ENCODE measurements around the gene PTPRA. TPM values are rescaled to one million over a fixed set of nuclear protein-coding genes. Genes with fewer than 3 reads are reported as not detected.
"Not testable (repeated sequence)": the region's sequence is repeated elsewhere in the genome, so short reads cannot be mapped to it uniquely, and the experiment has no call there.

Gene PTPRA
- total RNA-seq, 1 experiment from 2014 or later: 58.4 TPM

DNA sequence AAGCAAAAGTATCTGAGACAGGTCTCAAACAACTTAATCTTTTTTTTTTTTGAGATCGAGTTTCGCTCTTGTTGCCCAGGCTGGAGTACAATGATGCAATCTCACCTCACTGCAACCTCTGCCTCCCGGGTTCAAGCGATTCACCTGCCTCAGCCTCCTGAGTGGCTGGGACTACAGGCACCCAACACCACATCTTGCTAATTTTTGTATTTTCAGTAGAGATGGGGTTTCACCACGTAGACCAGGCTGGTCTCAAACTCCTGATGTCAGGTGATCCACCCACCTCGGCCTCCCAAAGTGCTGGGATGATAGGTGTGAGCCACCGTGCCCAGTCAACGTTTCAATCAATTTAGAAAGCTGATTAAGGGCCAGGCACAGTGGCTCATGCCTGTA, 200.0 kb downstream of the PTPRA start:
- H3K27me3 ChIP-seq (ENCODE audit: low read length); H3K4me3 ChIP-seq (ENCODE audit: low read length); H3K27ac ChIP-seq (ENCODE audit: low read length); H2AFZ ChIP-seq (ENCODE audit: low read length); DNase-seq; H3K4me1 ChIP-seq (ENCODE audit: low read length); H3K79me2 ChIP-seq (ENCODE audit: low read length); H3K4me2 ChIP-seq (ENCODE audit: low read depth, low read length, poor library complexity, severe bottlenecking); H4K20me1 ChIP-seq (ENCODE audit: insufficient read depth, low read depth, low read length); H3K9ac ChIP-seq (ENCODE audit: low read length); H3K36me3 ChIP-seq (ENCODE audit: insufficient read depth, low read length); H3K9me3 ChIP-seq (ENCODE audit: low read length); H3K9me2 ChIP-seq (replicated peaks; ENCODE audit: insufficient read depth, low read length): not testable (repeated sequence)

DNA sequence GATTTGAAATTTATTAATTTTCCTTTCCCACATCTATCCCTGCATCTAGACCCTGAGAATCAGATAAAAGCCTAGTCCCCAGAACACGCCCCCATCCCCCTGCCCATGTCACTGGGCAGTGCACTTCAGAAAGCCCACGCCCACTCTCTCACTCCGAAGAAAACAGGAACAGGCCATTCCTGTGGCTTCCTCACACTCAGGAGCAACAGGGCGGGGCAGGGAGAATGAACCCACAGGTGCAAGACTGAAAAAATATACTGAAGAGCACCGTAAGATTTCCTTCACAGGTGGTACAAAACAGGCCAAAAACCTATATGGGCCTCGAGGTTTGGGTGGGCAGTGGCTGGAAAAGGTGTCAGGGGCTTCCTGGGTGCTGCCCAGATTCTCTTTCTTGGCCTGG, 201.5 kb downstream of the PTPRA start:
- no peaks in the 10 kb centered on the region for H3K27me3 ChIP-seq (ENCODE audit: low read length)
- no peaks in the 10 kb centered on the region for H3K9me3 ChIP-seq (ENCODE audit: low read length)
- no peak overlapping the region for H3K4me3 ChIP-seq (ENCODE audit: low read length)
- no peak overlapping the region for H3K9ac ChIP-seq (ENCODE audit: low read length)
- H3K4me2 ChIP-seq (ENCODE audit: low read depth, low read length, poor library complexity, severe bottlenecking): no peak overlapping the region
- no peaks in the 10 kb centered on the region for H3K36me3 ChIP-seq (ENCODE audit: insufficient read depth, low read length)
- no peak for DNase-seq
- H3K79me2 ChIP-seq (ENCODE audit: low read length): no peaks in the 10 kb centered on the region
- H3K9me2 ChIP-seq (replicated peaks; ENCODE audit: insufficient read depth, low read length): no peaks in the 10 kb centered on the region
- no peaks in the 10 kb centered on the region for H4K20me1 ChIP-seq (ENCODE audit: insufficient read depth, low read depth, low read length)
- H2AFZ ChIP-seq (ENCODE audit: low read length): no peak overlapping the region
- no peaks in the 10 kb centered on the region for H3K4me1 ChIP-seq (ENCODE audit: low read length)
- H3K27ac ChIP-seq (ENCODE audit: low read length): no peak overlapping the region

DNA sequence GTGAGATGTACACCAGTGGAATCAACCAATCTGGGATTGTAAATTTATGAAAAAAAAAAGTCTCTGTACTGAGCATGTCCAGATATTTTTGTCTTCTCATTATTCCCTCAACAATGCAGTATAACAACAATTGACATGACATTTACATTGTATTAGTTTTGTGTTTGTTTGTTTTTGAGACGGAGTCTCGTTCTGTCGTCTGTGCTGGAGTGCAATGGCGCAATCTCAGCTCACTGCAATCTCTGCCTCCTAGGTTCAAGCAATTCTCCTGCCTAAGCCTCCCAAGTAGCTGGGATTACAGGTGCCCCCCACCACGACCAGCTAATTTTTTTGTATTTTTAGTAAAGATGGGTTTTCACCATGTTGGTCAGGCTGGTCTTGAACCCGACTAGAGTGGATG, 202.0 kb downstream of the PTPRA start:
- not testable (repeated sequence) for H3K27ac ChIP-seq (ENCODE audit: low read length); H3K4me2 ChIP-seq (ENCODE audit: low read depth, low read length, poor library complexity, severe bottlenecking); H3K9me3 ChIP-seq (ENCODE audit: low read length); H4K20me1 ChIP-seq (ENCODE audit: insufficient read depth, low read depth, low read length); H3K4me3 ChIP-seq (ENCODE audit: low read length); DNase-seq; H3K79me2 ChIP-seq (ENCODE audit: low read length); H3K27me3 ChIP-seq (ENCODE audit: low read length); H3K36me3 ChIP-seq (ENCODE audit: insufficient read depth, low read length); H2AFZ ChIP-seq (ENCODE audit: low read length); H3K9ac ChIP-seq (ENCODE audit: low read length); H3K4me1 ChIP-seq (ENCODE audit: low read length); H3K9me2 ChIP-seq (replicated peaks; ENCODE audit: insufficient read depth, low read length)

DNA sequence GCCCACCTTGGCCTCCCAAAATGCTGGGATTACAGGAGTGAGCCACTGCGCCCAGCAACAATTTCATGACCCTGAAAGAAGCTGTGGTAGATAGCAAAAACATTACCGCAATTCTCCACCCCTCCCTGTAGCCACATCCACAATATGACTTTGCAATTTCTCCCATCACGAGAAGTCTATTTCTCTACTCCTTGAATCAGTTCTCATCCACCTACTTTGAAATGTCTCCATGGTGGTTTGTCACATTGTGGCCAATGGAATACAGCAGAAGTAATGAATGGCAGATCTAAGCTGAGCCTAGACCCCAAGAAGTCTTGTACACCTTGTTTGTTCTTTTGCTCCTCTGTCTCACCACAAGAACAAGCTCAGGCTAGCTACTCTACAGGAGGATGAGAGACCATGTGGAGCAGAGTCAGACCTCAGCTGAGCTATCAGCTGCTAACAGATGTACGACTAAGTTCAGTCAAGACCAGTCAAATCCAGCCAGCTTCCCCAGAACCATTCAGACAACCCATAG, 204.4 kb downstream of the PTPRA start:
- Histone ChIP-seq H3K79me2 (ENCODE audit: low read length) (no peaks in the 10 kb centered on the region), H3K27ac (ENCODE audit: low read length) (no peak overlapping the region), H3K4me2 (ENCODE audit: low read depth, low read length, poor library complexity, severe bottlenecking) (no peak overlapping the region), H3K4me3 (ENCODE audit: low read length) (no peak overlapping the region), H3K9me2 (replicated peaks; ENCODE audit: insufficient read depth, low read length) (no peaks in the 10 kb centered on the region), H3K27me3 (ENCODE audit: low read length) (no peaks in the 10 kb centered on the region), H3K9me3 (ENCODE audit: low read length) (no peaks in the 10 kb centered on the region), H3K4me1 (ENCODE audit: low read length) (no peaks in the 10 kb centered on the region), H2AFZ (ENCODE audit: low read length) (peak overlapping the region; percentile 2; the same call in 1 of the 2 replicates), H4K20me1 (ENCODE audit: insufficient read depth, low read depth, low read length) (no peaks in the 10 kb centered on the region), H3K9ac (ENCODE audit: low read length) (no peak overlapping the region), H3K36me3 (ENCODE audit: insufficient read depth, low read length) (no peaks in the 10 kb centered on the region)
- no peak for DNase-seq

DNA sequence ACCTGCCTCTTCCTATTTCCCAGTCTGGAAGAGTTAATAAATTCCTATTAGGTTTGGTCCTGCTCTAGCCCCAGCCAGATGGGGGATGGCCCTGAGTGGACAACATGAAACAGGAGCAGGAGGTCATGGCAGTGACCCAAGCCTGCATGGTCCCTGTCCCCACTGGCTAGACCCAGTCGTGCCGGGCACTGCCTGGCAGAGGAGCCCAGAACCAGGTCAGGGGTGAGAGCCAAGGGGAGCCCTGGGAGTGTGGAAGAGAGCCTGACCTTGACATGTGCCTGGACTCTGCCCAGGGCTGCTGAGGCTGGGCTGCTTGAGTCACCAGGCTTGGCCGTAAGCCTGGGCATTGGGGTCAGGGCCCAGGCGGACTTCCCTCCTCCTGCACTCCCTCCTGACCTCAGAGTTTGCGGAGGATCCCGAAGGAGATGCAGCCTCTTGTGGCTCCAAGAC, 207.7 kb downstream of the PTPRA start:
- Histone ChIP-seq H2AFZ (ENCODE audit: low read length) (no peak overlapping the region), H3K4me3 (ENCODE audit: low read length) (no peak overlapping the region), H3K9ac (ENCODE audit: low read length) (no peak overlapping the region), H3K79me2 (ENCODE audit: low read length) (no peaks in the 10 kb centered on the region), H3K27me3 (ENCODE audit: low read length) (no peaks in the 10 kb centered on the region), H3K9me3 (ENCODE audit: low read length) (no peaks in the 10 kb centered on the region), H3K27ac (ENCODE audit: low read length) (no peak overlapping the region), H3K9me2 (replicated peaks; ENCODE audit: insufficient read depth, low read length) (no peaks in the 10 kb centered on the region), H3K4me2 (ENCODE audit: low read depth, low read length, poor library complexity, severe bottlenecking) (no peak overlapping the region), H4K20me1 (ENCODE audit: insufficient read depth, low read depth, low read length) (no peaks in the 10 kb centered on the region), H3K36me3 (ENCODE audit: insufficient read depth, low read length) (no peaks in the 10 kb centered on the region), H3K4me1 (ENCODE audit: low read length) (no peaks in the 10 kb centered on the region)
- DNase-seq: no peak

GRCh38 chr20:3081641-3082040, 208.4 kb downstream of the PTPRA start:
- H3K9ac ChIP-seq (ENCODE audit: low read length): no peak overlapping the region
- no peaks in the 10 kb centered on the region for H3K9me3 ChIP-seq (ENCODE audit: low read length)
- no peaks in the 10 kb centered on the region for H3K36me3 ChIP-seq (ENCODE audit: insufficient read depth, low read length)
- H2AFZ ChIP-seq (ENCODE audit: low read length): no peak overlapping the region
- H3K79me2 ChIP-seq (ENCODE audit: low read length): no peaks in the 10 kb centered on the region
- H3K4me1 ChIP-seq (ENCODE audit: low read length): no peaks in the 10 kb centered on the region
- H3K9me2 ChIP-seq (replicated peaks; ENCODE audit: insufficient read depth, low read length): no peaks in the 10 kb centered on the region
- DNase-seq: no peak
- no peaks in the 10 kb centered on the region for H3K27me3 ChIP-seq (ENCODE audit: low read length)
- no peak overlapping the region for H3K27ac ChIP-seq (ENCODE audit: low read length)
- H3K4me3 ChIP-seq (ENCODE audit: low read length): no peak overlapping the region
- no peaks in the 10 kb centered on the region for H4K20me1 ChIP-seq (ENCODE audit: insufficient read depth, low read depth, low read length)
- H3K4me2 ChIP-seq (ENCODE audit: low read depth, low read length, poor library complexity, severe bottlenecking): no peak overlapping the region

GRCh38 chr20:3082306-3082951, 209.1 kb downstream of the PTPRA start:
- Histone ChIP-seq H3K9me3 (ENCODE audit: low read length) (no peaks in the 10 kb centered on the region), H3K4me3 (ENCODE audit: low read length) (no peak overlapping the region), H3K4me1 (ENCODE audit: low read length) (no peaks in the 10 kb centered on the region), H3K79me2 (ENCODE audit: low read length) (no peaks in the 10 kb centered on the region), H3K9me2 (replicated peaks; ENCODE audit: insufficient read depth, low read length) (no peaks in the 10 kb centered on the region), H4K20me1 (ENCODE audit: insufficient read depth, low read depth, low read length) (no peaks in the 10 kb centered on the region), H3K36me3 (ENCODE audit: insufficient read depth, low read length) (no peaks in the 10 kb centered on the region), H3K4me2 (ENCODE audit: low read depth, low read length, poor library complexity, severe bottlenecking) (no peak overlapping the region), H3K9ac (ENCODE audit: low read length) (no peak overlapping the region), H3K27me3 (ENCODE audit: low read length) (no peaks in the 10 kb centered on the region), H3K27ac (ENCODE audit: low read length) (no peak overlapping the region), H2AFZ (ENCODE audit: low read length) (no peak overlapping the region)
- no peak for DNase-seq

GRCh38 chr20:3082955-3083952, 210.0 kb downstream of the PTPRA start:
- no peak overlapping the region for H3K9ac ChIP-seq (ENCODE audit: low read length)
- H3K4me3 ChIP-seq (ENCODE audit: low read length): no peak overlapping the region

More at GRCh38 chr20:3082955-3083952, 210.0 kb downstream of the PTPRA start:
- Histone ChIP-seq H3K4me1 (ENCODE audit: low read length) (no peaks in the 10 kb centered on the region), H3K27ac (ENCODE audit: low read length) (no peak overlapping the region), H4K20me1 (ENCODE audit: insufficient read depth, low read depth, low read length) (no peaks in the 10 kb centered on the region), H3K27me3 (ENCODE audit: low read length) (no peaks in the 10 kb centered on the region), H2AFZ (ENCODE audit: low read length) (no peak overlapping the region), H3K4me2 (ENCODE audit: low read depth, low read length, poor library complexity, severe bottlenecking) (no peak overlapping the region), H3K9me3 (ENCODE audit: low read length) (no peaks in the 10 kb centered on the region), H3K79me2 (ENCODE audit: low read length) (no peaks in the 10 kb centered on the region), H3K36me3 (ENCODE audit: insufficient read depth, low read length) (no peaks in the 10 kb centered on the region), H3K9me2 (replicated peaks; ENCODE audit: insufficient read depth, low read length) (no peaks in the 10 kb centered on the region)
- no peak for DNase-seq

Measured in Karpas-422 (cell line).